HG03175 (cell line): ENCODE results near the gene ABCA13.

Experiments used
- ATAC-seq: cut with Tn5 transposase; IDR thresholded peaks from one replicate; pipeline ENCODE4 v1.9.1; 2021; ENCODE audit warnings: mild to moderate bottlenecking, moderate library complexity; ENCODE audit not compliant: unreplicated experiment

The ABCA13 gene

GRCh38 chr7:48505051-48505450, 333.8 kb downstream of the ABCA13 start:
- ATAC-seq, result no peak

GRCh38 chr7:48505466-48505865, 334.2 kb downstream of the ABCA13 start:
- ATAC-seq, result no peak

- ATAC-seq, result no peak
Measured at GRCh38 chr7:48506569-48506968, 335.3 kb downstream of the ABCA13 start.

- ATAC-seq, result no peak
Measured at GRCh38 chr7:48511080-48511479, 339.8 kb downstream of the ABCA13 start.

GRCh38 chr7:48512892-48513291, 341.6 kb downstream of the ABCA13 start:
- ATAC-seq, result no peak

- no peak for ATAC-seq
Measured at GRCh38 chr7:48515171-48515570, 343.9 kb downstream of the ABCA13 start.

GRCh38 chr7:48518092-48518491, 346.8 kb downstream of the ABCA13 start:
- no peak for ATAC-seq

- no peak for ATAC-seq
Measured at GRCh38 chr7:48522692-48523091, 351.4 kb downstream of the ABCA13 start.

GRCh38 chr7:48525736-48526732, 354.8 kb downstream of the ABCA13 start:
- no peak for ATAC-seq

GRCh38 chr7:48528646-48529045, 357.4 kb downstream of the ABCA13 start:
- ATAC-seq, result no peak

GRCh38 chr7:48537561-48537960, 366.3 kb downstream of the ABCA13 start:
- ATAC-seq, result no peak

- no peak for ATAC-seq
Measured at GRCh38 chr7:48540746-48541145, 369.5 kb downstream of the ABCA13 start.

GRCh38 chr7:48548667-48549066, 377.4 kb downstream of the ABCA13 start:
- no peak for ATAC-seq

- no peak for ATAC-seq
Measured at GRCh38 chr7:48551652-48552051, 380.4 kb downstream of the ABCA13 start.

GRCh38 chr7:48563334-48563733, 392.1 kb downstream of the ABCA13 start:
- ATAC-seq, result no peak

- ATAC-seq, result no peak
Measured at GRCh38 chr7:48575516-48575915, 404.3 kb downstream of the ABCA13 start.

- ATAC-seq, result no peak
Measured at GRCh38 chr7:48587475-48587874, 416.2 kb downstream of the ABCA13 start.

GRCh38 chr7:48594349-48594748, 423.1 kb downstream of the ABCA13 start:
- ATAC-seq, result no peak

- no peak for ATAC-seq
Measured at GRCh38 chr7:48595756-48596155, 424.5 kb downstream of the ABCA13 start.

- ATAC-seq, result no peak
Measured at GRCh38 chr7:48610705-48611104, 439.4 kb downstream of the ABCA13 start.

GRCh38 chr7:48611993-48612392, 440.7 kb downstream of the ABCA13 start:
- no peak for ATAC-seq

GRCh38 chr7:48617508-48617907, 446.2 kb downstream of the ABCA13 start:
- no peak for ATAC-seq

GRCh38 chr7:48617993-48618392, 446.7 kb downstream of the ABCA13 start:
- no peak for ATAC-seq
